NCI-H510A treated with DMSO at 0.1 percent for 48 hours (cell line): ENCODE measurements around the gene SPECC1.
"Not testable (repeated sequence)": the region's sequence is repeated elsewhere in the genome, so short reads cannot be mapped to it uniquely, and the experiment has no call there.

ENCODE experiments used
- DNase-seq: peaks from one replicate; lab custom pipeline; 2025; lab: John Stamatoyannopoulos, UW

Gene SPECC1

GRCh38 chr17:20094777-20095176 lies 85.6 kb downstream of the SPECC1 start:
- DNase-seq, result no peak

- peak; percentile 80 for DNase-seq
Measured at GRCh38 chr17:20095336-20096080, 86.3 kb downstream of the SPECC1 start.

GRCh38 chr17:20096430-20096829 lies 87.3 kb downstream of the SPECC1 start:
- DNase-seq, result no peak

GRCh38 chr17:20097330-20097729 lies 88.2 kb downstream of the SPECC1 start:
- peak; percentile 78 for DNase-seq

GRCh38 chr17:20098314-20098713 lies 89.2 kb downstream of the SPECC1 start:
- DNase-seq, result peak; percentile 91

- DNase-seq, result not testable (repeated sequence)
Measured at GRCh38 chr17:20100806-20101205, 91.6 kb downstream of the SPECC1 start.

- DNase-seq, result no peak
Measured at GRCh38 chr17:20103454-20104446, 94.6 kb downstream of the SPECC1 start.

GRCh38 chr17:20105539-20106280 lies 96.6 kb downstream of the SPECC1 start:
- DNase-seq, result no peak

GRCh38 chr17:20106446-20106845 lies 97.3 kb downstream of the SPECC1 start:
- DNase-seq, result not testable (repeated sequence)

GRCh38 chr17:20109076-20109475 lies 99.9 kb downstream of the SPECC1 start:
- no peak for DNase-seq

- DNase-seq, result no peak
Measured at GRCh38 chr17:20111538-20111937, 102.4 kb downstream of the SPECC1 start.

GRCh38 chr17:20114466-20114865 lies 105.3 kb downstream of the SPECC1 start:
- DNase-seq, result no peak

GRCh38 chr17:20116683-20117309 lies 107.6 kb downstream of the SPECC1 start:
- peak; percentile 63 for DNase-seq

GRCh38 chr17:20118280-20118679 lies 109.1 kb downstream of the SPECC1 start:
- no peak for DNase-seq

- no peak for DNase-seq
Measured at GRCh38 chr17:20120836-20121235, 111.7 kb downstream of the SPECC1 start.

GRCh38 chr17:20121359-20122253 lies 112.4 kb downstream of the SPECC1 start:
- DNase-seq, result peak; percentile 78

GRCh38 chr17:20122254-20122879 lies 113.2 kb downstream of the SPECC1 start:
- DNase-seq, result peak; percentile 71

GRCh38 chr17:20123209-20123608 lies 114.0 kb downstream of the SPECC1 start:
- DNase-seq, result no peak

GRCh38 chr17:20125724-20126123 lies 116.6 kb downstream of the SPECC1 start:
- no peak for DNase-seq

- DNase-seq, result no peak
Measured at GRCh38 chr17:20127360-20128035, 118.3 kb downstream of the SPECC1 start.
